ENCODE measurements around the gene MTREX.
"Not testable (repeated sequence)": the region's sequence is repeated elsewhere in the genome, so short reads cannot be mapped to it uniquely, and the experiment has no call there.

The MTREX gene

DNA sequence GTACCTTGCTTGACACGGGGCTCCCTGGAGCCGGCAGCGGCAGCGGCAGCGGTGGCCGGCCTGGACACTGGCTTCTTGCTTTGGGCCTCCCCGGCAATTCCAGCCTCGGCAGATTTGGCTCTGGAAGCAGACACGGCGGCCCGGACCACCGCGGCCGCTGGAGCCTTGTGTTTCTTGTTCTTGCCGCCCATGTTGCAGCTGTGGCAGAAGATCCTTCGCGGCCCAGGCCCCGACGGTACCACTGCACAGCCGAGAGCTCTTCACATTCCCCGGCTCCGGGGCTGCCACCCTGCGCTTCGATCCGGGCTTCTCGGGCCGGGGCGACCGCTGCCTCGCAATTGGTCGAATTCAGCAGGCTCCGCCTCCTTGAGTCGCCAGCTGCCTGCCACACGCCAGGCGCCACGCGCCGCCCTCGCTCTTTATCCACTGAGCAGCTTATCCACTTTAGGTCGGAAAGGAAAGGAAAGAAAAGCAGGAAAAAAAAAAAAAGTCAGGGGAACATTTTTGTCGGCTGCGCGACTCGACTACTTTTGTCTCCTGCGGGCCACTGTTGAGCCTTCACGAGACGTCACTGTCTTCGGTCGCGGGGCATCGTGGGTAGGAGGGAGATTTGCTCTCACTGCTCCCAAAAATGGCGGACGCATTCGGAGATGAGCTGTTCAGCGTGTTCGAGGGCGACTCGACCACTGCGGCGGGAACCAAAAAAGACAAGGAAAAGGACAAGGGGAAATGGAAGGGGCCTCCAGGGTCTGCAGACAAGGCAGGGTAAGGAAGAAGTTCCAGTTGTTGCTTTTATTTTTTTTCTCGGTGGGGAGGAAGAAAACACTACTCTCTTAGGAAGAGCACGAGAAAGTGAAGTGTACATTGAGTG lies at the start of gene MTREX, which contains the start of gene DHX29:
MTREX (plus strand) TSS at position 607 of the 871 bp plus-strand sequence; CDS start at position 632, 25 bp downstream.
DHX29 (minus strand) TSS at position 312 of the 871 bp plus-strand sequence; CDS start at position 191, 121 bp downstream.
- DNase-seq = peak; percentile 93

DNA sequence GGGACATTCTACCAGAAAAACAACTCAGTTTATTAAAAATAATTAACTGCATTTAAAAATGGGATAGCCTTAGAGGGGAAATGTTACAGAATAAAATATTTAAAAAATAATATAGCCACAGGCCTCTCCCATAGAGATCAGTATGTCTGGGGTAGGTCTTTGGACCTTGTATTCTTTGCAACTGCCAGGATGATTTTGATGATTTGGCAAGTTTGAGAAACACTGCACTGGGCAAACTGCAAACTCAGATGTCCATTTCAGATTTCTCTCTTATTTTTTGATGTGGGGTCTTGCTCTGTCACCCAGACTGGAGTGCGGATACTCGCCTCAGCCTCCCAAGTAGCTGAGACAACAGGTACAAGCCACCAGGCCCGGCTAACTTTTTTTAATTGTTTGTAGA lies 49.5 kb upstream of the MTREX start:
- DNase-seq = no peak

DNA sequence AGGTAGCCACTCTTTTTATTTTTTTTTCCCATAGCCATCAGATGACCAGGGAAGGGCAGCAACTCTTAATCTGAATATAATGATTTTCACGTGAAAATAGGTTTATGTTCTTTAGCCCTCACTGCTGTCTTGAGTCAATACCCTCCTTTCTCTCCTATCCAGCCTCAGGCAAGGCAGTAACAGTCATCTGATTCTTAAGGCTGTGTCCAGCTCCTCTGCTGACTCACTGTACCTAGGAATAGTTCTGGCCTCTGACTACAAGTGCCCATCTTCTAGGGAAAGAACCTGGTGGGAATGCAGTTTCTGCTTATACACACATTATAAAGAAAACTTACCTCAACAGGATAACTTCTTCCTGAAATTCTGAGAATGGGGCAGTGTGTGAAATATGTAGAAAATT lies 31.0 kb upstream of the MTREX start:
- no peak for DNase-seq

DNA sequence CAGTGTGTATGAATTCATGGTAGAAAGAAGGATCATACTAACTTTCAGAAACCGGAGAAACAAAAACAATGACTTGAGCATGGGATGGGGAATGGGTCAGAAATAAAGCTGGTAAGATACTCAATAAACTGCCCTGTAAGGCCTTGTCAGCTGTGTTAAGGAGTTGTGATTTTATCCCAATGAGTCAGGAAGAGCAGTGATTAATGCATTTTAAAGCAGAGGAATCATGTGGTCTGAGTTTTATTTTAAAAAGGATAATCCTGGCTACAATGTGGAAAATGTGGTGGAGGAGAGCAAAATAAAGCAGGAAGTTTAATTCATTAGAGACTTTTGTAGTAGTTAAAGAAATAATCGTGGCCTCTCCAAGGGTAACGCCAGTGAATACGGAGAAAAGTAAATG lies 29.0 kb upstream of the MTREX start:
- DNase-seq = no peak

DNA sequence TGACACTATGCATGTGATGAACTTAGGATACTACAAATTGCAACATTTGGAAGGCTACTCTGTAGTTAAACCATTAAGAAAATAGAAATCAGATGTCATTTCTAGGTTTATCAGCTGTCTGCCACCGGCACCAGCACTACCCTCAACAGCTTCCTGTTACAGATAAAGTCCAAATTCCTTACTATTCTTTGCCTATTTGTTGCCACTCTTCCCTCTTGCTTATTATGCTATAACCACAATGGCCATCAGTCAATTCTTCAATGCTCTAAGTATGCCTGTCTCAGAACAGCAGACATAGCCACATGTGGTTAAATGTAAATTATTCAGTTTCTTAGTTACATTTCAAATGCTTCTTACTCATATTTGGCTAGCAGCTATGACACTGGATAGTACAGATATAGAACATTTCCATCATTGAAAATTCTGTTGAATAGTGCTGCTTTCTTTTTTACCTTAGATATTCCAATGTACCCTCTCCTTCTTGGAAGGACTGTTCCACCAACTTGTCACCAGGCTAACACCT lies 21.3 kb upstream of the MTREX start:
- DNase-seq = peak; percentile 27

DNA sequence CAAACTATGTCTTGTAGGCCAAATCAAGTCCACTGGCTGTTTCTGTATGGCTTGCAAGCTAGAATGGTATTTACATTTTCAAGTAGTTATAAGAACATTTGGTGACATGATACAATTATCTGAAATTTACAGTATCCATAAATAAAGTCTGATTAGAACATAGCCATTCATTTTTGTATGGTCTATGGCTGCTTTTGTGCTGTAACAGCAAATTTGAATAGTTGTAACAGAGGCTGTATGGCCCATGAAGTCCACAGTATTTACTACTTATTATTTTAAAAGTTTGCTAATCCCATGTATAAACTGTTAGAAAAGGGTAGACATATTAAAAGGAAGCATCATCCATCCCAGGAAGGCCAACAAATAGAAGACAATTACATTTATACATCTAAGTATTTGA lies 18.0 kb upstream of the MTREX start:
- no peak for DNase-seq

DNA sequence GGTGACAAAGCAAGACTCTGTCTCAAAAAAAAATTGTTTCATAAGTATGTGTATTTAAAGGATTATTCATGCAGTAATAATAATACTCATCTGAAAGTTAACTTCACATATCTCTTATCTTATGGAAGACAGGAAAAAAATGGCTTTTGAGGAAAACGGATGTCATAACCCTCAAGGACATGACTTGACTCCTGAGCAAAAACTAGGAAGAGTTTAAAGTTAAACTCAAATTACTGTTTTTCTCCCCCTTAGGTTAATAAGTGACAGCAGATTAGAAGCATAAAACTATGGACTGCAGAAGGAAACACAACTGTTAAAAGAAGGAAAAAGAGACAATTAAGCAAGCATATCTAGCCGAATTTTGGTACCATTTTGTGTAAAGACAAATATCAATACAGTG lies 16.8 kb upstream of the MTREX start:
- DNase-seq = no peak

DNA sequence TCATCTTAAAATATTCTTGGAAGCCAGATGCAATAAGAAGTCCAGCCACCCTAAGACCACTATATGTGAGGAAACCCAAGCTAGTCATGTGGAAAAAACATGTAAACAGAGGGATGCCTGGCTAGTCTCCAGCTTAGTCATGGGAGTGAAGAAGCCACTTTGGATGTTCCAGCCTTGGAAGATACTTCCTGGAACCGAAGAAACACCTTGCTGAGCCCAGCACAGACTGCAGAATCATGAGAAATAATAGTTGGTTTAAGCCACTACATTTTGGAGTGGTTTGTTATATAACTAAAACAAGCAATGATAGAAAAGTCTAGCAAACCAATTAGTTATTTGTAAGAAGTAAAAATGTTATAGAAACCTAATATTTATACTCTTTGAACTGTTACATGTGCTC lies 12.9 kb upstream of the MTREX start:
- no peak for DNase-seq

DNA sequence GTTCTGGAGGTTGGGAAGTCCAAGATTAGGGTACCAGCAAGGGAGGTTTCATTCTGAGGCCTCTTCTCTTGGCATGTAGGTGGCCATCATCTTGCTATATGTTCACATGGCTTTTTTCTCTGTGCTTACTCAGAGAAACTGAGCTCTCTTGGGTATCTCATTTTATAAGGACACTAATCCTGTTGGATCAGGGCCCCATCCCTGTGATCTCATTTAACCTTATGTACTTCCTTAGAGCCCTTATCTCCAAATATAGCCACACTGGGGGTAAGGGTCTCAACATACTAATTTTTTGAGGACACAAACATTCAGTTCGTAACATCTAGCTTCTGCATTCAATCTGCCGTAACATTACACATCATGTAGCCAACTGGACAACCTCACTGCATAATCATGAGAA lies 6.9 kb upstream of the MTREX start:
- DNase-seq = no peak

DNA sequence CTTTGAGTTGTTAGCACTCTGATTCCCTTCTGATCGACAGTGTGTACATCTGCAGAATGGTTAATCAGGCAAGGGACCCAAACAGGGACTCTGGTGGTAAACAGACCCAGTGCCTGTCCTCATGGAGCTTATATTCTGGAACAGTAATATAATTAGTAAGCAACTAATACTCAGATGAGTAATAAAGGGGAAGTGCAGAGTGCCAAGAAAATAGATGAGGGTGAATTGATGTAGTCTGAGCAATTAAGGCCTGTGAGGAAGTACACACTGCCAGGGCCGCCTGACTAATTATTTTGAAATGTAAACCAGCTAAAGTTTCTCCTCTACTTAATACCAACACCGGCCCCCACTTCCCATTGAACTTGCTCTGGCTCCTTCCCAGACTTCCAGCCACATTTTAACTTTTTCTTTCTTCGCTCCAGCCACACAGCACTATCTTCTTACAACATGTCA lies 4.5 kb upstream of the MTREX start:
- DNase-seq = no peak

DNA sequence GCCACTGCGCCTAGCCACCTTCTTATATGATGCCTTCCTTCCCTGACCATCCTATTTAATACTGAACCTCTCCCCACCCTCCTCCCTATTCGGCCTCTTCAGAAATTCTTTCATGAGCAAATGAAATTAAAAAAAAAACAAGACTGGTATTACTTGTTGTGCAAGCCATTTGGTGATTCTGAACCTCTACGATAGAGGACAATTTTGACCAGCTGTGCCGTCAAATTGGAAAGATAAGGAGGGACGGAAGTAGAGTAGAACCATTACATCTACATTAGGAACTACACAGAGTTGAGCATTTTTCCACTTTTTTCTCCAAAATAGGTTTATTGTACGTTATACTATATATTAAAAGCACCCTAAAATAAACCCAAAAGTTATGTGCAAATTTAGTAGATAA lies 3.2 kb upstream of the MTREX start:
- peak; percentile 43 for DNase-seq

DNA sequence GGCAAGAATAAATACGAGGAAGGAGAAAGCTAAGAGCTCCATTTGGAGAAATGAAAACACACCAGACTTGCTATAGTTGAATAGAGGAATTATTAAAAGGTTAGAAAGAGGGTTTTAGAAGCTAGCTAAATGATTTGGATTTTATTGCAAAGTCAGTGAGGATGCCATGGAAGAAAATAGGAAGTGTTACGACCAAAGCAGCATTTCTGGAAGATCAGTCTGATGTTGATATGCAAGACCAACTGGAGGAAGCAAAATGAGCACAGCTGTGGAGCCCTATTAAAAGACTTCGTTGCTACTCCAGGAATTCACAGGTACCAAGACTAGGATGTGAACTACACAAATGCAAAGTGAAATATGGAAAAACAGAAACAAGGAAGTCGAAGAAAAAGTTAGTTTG lies 2.4 kb upstream of the MTREX start:
- DNase-seq = no peak

DNA sequence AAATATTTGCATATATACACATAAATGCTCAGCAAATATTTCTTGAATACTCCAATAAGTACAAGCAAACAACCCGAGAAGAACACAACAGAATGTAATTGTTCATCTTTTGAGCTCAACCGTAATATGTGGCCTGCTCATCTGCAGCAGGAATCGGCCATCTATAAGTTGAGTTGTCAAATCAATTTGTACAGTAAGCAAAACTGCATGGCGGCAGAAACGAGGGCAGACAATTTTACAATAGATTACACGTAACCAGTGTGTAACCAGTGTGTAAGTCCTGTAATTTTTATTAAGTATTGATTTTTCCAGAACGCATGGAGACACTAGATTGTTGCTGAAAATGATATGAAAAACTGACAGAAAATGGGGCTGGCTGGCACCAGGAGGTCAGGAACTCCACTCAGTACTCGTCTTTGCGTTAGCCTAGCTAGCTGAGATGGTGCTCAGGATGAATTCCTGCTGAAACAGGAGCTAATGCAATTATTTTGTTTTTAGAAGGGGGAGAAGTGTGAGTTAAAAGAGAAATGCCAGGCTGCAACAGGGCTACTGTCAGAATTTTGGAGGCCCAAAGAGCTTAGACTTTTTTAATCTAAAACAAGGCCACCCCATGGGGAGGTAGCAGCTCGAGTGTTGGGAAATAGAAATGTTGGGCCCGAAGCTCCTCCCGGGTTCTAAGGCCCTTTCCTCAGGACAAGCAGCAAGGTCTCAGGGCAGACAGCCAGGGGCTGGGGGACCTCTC lies 977 bp upstream of the MTREX start:
- peak; percentile 30 for DNase-seq

DNA sequence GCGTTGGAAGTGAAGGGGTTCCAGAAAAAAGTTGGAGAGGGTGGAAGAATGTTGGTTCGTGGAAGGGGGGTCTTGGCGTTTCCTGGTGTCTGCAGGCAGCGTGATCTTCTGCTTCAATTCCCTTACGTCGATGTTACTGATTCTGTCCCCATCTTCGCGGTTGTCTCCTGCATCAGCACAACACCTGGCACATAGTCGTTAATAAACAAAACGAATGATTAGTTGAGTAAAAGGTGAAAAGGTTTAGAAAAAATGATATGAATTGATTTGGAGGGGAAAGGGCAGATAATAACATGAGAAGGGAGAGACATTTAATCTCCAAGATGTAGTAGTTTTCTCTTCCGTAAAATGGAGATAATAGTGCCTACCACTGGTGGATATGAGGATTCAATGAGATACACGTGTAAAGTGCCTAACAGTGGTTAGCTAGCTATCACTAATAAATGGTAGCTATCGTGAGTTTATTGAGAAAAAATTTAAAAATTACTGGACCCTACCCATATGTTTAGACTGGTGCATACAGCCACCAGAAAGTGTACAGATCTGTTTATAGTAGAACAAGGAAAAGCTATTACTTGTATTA lies 556 bp downstream of the MTREX start:
- DNase-seq = peak; percentile 61

DNA sequence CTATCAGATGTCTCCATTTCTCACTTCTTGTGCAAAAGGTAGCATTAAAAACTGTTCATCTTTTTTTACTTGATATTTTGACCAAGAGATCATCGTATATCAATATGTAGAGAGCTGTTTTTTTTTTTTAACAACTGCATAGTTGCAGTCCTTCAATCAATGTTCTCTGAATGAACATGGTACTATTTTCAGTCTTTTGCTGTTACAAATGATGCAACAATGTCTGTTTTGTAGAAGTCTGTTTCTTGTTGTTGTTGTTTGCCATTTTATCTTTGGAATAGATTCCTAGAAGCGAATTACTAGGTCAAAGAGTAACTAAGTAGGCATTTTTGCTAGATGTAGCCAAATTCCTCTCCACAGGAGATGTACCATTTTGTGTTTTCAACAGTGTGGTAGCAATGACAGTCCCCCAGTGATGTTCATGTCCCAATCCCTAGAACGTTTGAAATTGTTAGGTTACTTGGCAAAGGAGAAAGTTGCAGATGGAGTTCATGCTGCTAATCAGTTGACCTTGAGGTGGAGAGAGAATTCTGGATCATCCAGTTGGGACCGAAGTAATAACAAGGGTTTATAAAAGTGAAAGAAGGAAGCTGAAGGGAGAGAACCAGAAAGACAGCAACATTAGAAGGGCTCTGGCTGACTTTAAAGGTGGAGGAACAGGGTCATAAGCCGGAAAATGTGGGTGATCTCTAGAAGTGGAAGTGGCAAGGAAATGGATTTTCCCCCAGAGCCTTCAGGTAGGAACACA lies 6.3 kb downstream of the MTREX start:
- no peak for DNase-seq

DNA sequence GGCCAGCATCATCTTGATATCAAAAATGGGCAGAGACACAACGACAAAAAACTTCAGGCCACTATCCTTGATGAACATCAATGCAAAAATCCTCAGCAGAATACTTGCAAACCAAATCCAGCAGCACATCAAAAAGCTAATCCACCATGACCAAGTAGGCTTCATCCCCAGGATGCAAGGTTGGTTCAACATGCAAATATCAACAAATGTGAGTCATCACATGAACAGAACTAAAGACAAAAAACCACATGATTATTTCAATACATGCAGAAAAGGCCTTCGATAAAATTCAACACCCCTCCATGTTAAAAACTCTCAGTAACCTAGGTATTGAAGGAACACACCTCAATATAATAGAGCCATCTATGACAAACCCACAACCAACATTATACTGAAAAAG lies 8.5 kb downstream of the MTREX start:
- DNase-seq = no peak

DNA sequence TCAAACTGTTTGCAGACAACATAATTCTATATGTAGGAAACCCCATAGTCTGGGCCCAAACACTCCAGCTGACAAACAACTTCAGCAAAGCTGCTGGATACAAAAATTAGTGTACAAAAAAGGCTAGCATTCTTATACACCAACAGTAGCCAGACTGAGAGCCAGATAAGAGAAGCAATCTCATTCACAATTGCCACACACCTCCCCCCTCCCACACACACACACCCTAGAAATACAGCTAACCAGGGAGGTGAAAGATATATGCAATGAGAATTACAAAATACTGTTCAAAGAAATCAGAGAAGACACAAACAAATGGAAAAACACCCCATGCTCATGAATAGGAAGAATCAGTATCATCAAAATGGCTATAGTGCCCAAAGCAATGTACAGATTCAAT lies 9.0 kb downstream of the MTREX start:
- peak; percentile 64 for DNase-seq

DNA sequence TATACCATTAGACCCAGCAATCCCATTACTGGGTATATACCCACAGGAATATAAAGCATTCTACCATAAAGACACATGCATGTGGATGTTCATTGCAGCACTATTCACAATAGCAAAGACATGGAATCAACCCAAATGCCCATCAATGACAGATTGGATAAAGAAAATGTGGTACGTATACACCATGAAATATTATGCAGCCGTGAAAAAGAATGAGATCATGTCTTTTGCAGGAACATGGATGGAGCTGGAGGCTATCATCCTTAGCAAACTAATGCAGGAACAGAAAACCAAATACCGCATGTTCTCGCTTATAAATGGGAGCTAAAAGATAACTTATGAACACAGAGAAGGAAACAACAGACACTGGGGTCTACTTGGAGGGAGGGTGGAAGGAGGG lies 10.4 kb downstream of the MTREX start:
- not testable (repeated sequence) for DNase-seq

DNA sequence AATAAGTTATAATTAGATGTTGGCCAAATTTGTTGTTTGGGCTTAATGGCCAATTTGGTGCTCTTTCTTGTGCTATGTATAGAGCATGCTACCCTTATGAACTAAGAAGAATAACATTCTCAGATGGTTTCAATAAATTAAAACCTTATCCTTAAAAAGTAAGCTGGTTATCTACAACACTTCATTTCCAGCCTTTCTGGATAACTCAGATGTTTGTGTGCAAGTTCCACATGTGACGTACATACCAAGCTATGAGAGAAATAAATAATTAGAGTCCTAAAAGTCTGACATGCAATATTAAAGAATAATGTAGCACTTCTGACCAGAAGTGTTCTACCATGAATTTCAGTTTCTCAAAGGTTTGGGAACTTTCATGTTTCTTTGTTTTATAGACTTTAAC lies 11.7 kb downstream of the MTREX start:
- no peak for DNase-seq

DNA sequence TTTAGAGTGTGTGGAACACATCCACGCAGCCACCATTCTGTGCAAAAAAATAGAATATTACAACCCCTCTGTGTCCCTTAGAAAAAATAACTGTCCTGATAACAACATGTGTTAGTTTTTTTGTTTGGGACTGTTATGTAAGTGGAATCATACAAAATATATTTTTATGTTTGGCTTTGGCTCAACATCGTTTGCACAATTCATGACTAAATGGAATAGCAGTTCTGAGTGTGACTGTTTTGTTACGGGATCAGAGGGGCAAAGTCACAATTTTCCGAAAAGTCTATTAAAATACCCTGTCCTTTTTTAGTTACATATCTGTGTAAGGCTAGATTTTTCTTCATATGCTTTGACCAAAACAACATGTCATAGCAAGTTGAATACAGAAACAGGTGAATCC lies 12.8 kb downstream of the MTREX start:
- DNase-seq = no peak

DNA sequence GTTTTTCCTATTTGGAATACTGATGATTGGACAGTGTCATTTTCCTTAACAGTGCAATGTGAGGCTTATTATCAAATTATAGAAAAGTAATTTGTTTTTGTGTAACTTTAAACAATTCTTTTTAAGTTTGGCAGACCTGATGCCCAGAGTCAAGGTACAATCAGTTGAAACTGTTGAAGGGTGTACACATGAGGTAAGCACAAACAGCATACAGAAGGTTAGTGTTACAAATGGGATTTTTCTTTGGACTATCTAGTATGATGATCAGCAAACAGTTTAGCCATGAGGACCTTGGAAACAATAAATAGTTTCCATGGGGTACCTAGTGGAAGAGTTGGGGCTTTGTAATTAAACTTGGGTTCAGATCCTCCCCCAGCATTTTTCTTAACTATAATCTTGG lies 16.2 kb downstream of the MTREX start:
- no peak for DNase-seq

DNA sequence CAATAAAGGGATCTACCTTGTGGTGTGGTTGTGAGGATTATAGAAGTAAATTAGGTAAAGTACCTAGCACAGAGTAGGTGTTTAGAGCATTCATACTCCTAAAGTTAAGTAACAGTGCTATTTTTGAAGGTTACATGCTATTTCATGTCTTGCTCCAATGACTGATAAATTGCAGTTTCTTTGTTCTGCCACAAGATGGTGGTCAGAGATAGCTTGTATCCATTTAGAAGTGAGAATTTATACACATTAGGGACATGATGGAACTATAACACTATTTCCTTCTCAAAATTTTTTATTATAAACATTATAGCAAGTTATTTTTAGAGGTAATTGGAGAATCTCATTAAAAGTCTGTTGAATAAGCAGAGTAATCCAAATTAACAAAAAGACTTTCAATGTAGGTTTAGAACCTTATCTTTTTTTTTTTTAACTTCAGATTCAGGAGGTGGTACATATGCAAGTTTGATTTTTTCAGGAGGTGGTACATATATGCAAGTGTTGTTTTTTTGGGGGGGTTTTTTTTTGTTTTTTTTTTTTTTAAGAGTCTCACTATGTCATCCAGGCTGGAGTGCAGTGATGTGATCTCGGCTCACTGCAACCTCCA lies 17.1 kb downstream of the MTREX start:
- DNase-seq = peak; percentile 71
